Prostate gland (tissue), 2 donors: ENCODE results near the gene NOL6.

ENCODE experiments used
- POLR2A ChIP-seq: fragments of 450-650 bp; IDR thresholded peaks from one replicate; pipeline ENCODE4 v1.6.1; 2016; ENCODE audit warnings: antibody characterized with exemption, mild to moderate bottlenecking
- POLR2AphosphoS5 ChIP-seq: sonication (generic); formaldehyde crosslinking; IDR thresholded peaks from one replicate; pipeline ENCODE4 v1.6.1; 2017; ENCODE audit warnings: antibody characterized with exemption
- TF ChIP-seq, protein P1 (sequence below), 4 experiments: fragments of 200-600 bp in 2 of 4; fragments of 450-650 bp in 2 of 4; sonication (generic) in 2 of 4; IDR thresholded peaks; 1 replicate in 3 of 4; 2 replicates in 1 of 4; pipeline ENCODE4 v1.5.1; 2016 to 2019; ENCODE audit warnings: antibody characterized with exemption in 4 of 4, mild to moderate bottlenecking in 2 of 4, moderate library complexity in 2 of 4

- TF ChIP-seq, protein P1, sequence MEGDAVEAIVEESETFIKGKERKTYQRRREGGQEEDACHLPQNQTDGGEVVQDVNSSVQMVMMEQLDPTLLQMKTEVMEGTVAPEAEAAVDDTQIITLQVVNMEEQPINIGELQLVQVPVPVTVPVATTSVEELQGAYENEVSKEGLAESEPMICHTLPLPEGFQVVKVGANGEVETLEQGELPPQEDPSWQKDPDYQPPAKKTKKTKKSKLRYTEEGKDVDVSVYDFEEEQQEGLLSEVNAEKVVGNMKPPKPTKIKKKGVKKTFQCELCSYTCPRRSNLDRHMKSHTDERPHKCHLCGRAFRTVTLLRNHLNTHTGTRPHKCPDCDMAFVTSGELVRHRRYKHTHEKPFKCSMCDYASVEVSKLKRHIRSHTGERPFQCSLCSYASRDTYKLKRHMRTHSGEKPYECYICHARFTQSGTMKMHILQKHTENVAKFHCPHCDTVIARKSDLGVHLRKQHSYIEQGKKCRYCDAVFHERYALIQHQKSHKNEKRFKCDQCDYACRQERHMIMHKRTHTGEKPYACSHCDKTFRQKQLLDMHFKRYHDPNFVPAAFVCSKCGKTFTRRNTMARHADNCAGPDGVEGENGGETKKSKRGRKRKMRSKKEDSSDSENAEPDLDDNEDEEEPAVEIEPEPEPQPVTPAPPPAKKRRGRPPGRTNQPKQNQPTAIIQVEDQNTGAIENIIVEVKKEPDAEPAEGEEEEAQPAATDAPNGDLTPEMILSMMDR (IDR thresholded peaks at IDR 0.05): no peak
- TF ChIP-seq POLR2A (no peak), POLR2AphosphoS5 (no peak)
Observed at GRCh38 chr9:33437205-33437604, 36.5 kb downstream of the NOL6 start.
